ENCODE measurements around the gene EPB41L1. TPM values are rescaled to one million over a fixed set of nuclear protein-coding genes. Genes with fewer than 3 reads are reported as not detected.
"Not testable (repeated sequence)": the region's sequence is repeated elsewhere in the genome, so short reads cannot be mapped to it uniquely, and the experiment has no call there.

EPB41L1 gene
- total RNA-seq, 1 donor from 2014 or later, result 11.9 TPM

DNA sequence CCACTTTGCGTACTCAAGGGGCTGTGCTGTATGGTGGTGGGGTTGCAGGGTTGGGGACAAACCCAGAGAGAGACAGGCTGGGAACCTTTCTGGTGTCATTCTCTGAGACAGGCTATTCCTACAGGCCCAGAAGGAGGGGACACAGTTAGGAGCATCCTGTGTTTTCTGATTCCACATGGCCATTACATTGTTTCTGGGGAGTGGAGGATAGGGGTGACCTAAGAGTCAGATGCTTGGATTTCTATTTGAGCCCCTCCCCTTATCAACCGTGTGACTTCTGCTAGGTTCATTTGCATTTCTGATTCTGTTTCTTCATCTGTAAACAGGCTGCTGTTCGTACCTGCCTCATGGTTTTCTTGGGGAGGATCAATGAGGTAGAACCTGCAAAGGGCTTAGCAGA lies 29.4 kb upstream of the EPB41L1 start:
- DNase-seq (ENCODE audit: low read depth, low spot score), result no peak

DNA sequence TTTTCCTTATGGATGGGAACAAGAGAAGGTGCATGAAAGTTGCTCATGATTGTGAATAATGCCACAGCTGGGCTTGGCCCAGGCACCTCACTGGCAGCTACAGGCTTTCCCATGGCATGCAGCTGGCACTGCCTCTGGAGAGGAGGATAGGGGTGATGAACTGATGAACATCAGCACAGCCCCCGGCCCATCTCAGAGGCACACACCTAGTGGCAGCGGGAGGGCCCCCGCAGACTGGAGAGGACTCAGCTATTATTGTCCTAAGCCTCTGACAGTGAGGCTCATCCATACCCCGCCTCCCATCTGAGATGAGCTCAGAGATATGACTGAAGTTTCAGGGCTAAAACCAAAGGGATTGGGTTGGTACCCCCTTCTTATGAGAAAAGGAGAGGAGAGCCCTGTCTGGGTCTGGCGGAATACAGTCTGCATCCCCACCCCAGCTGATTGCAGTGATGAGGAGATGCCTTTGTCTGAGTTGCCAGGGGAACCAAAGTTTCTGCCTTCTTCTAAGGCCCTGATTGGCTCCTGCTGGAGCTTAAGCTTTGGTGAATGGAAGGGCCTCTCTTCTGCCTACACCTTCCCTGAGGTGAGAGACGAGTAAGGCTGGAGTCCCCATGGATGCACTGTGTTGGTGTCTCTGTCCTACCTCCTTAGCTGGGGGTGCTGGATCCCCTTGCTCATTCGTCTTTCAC lies 27.6 kb upstream of the EPB41L1 start:
- no peak for DNase-seq (ENCODE audit: low read depth, low spot score)

DNA sequence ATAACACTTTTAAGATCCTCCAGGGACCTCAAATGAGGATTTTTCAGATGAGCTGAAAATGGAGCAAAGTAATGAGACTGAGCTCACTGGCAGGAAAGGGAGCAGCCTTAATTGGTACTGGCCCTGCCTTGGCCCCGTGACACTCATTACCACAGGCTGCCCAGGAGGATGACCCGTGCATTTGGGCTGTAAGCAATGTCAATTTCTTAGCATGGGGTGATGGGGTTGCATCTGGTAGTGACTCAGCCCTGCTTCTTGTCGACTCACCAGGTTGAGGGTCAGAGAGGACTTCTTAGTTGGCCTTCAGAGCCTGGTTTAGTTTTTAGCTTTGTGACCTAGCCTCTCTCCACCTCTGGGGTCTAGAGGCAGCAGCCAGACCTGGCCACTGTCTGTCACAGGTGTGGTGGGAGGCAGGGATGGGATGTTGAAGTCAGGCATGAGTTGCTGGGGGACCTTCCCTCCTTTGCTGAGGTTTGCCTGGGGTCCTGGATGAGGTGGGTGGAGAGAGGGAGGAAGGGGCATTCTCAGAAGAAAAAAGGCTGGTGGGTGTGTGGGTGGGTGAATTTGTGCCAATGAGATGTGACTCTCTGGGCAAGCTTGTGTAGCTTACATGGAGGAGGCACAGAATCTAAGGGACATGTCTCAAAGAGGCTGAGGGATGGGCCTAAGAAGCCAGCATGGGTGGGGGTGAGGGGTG lies 25.9 kb upstream of the EPB41L1 start:
- DNase-seq (ENCODE audit: low read depth, low spot score), result no peak

DNA sequence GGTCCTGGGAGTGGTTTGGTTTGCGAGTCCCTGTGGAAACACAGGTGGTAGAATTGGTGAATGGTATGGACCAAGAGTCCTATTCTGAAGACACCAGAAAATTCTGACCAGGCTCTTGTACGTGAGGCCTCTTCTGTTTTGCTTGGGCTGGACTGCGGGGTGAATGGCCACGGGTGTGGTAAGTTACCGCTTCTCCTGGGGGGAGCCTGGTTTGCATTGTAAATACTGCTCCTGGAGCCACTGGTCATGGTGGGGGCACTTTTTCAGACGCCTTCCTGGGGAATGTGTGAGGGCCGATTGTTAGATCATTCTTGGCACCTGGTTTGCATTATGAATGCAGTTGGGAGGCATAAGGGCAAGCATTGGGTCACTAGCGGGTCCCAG lies 25.4 kb upstream of the EPB41L1 start:
- DNase-seq (ENCODE audit: low read depth, low spot score), result no peak

DNA sequence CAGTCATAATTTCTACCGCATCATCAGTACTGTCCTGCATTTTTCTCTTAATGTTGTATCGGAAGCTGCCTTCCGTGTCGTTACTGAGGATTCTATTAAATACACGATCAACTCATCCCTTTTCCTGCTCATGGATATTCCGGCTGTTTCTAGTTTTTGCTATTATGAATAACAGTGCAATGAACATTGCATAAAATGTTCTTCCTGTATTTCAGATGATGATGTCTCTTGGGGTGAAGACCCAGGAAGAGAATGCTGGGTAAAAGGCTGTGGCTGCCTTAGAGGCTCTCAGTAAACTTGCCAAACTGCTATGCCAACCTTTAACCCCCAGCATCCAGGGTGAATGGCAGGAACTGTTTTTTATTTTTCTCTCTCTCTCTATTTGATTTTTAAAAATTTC lies 24.1 kb upstream of the EPB41L1 start:
- no peak for DNase-seq (ENCODE audit: low read depth, low spot score)

DNA sequence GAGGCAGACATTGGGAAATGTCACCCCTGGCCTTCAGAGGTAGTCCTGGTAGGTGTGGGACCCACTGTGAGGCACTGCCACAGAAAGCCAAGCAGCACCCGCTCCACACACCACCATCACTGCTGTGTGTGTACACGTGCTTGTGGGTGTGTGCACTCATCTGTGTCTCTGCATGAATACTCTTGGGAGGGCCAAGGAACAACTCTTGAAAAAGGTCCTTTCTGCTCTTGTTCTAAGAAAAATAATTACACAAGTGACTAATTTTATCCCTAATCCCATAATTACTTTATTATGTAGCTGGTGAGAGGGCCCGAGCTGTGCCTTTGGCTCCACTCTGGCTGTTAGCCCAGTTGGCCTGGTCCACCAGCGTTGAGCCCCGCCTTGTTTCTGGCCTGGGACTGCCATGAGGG lies 21.7 kb upstream of the EPB41L1 start:
- no peak for DNase-seq (ENCODE audit: low read depth, low spot score)

DNA sequence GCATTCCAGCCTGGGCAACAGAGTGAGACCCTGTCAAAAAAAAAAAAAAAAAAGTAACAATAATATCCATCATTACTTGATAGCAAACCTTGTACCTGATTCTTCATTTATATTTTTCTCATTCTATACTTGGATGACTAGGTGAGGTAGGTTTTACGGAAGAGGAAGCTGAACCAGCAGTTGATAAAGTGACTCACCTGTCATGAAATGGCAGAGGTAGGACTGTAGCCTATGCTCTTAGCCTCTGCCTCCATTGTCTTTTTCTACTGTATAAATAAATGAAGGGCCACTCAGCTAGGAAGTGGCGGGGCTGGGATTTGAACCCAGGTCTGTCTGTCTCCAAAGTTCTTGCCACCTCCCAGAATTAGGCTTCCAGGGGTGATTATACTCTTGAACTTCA lies 20.7 kb upstream of the EPB41L1 start:
- DNase-seq (ENCODE audit: low read depth, low spot score), result no peak

DNA sequence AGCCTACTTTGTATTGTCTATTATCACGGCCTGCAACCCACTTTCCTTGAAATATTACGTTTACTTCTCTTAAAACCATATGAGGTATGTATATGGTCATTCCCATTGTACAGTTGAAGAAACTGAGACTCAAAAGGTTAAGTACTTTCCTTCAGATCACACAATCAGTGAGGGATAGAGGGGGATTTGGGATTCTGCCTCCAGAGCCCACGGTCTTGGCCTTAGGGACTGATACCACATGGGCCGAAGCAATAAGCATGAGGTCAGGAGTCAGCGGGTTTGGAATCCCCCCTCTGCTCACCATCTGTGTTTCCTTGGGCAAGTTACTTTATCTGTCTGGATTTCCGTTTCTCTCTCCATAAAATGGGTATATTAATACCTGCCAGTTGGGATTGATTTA lies 19.4 kb upstream of the EPB41L1 start:
- DNase-seq (ENCODE audit: low read depth, low spot score), result no peak

DNA sequence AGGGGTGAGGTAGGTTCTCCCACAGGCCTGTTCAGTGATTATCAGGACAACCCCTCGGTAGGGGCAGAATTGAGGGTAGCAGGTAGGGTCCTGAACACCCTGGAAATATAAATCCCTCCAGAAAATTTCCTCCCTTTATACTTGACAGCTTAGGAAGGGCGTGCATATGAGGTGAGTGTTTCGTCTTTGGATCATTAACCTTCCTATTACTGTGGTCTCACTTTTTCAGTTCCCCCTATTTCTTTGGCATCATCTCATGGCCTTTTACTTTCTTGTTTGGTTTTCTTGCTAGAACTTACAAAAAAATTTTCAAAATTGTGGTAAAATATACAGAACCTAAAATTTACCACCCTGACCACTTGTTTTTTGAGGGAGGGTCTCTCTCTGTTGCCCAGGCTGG lies 18.7 kb upstream of the EPB41L1 start:
- DNase-seq (ENCODE audit: low read depth, low spot score), result no peak

DNA sequence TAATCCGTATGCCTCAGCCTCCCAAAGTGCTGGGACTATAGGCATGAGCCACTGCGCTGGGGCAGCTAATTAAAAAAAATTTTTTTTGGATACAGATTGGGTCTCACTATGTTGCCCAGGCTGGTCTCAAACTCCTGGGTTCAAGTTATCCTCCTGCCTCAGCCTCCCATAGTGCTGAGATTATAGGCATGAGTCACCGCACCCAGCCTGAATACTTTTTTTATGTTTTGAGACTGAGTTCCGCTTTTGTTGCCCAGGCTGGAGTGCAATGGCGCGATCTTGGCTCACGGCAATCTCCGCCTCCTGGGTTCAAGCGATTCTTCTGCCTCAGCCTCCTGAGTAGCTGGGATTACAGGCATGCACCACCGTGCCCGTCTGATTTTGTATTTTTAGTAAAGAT lies 17.2 kb upstream of the EPB41L1 start:
- DNase-seq (ENCODE audit: low read depth, low spot score), result not testable (repeated sequence)

DNA sequence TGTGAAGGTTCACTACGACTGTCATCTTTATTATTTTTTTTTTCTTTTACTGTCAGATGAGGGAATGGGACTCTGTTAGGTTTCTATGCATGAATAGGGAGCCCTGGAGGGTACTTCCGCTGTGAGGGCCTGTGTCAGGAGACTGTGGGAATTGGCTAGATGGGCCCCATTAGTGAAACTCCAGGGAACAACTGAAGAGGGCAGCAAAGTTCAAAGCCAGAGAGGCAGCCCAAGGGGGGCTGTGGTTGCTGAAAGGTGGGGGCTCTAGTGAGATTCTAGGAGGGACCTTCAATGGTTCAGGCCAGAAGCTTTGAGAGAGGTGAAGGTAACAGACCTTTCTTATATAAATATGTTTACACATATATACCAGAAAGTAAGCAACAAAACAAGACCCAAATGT lies 13.2 kb upstream of the EPB41L1 start:
- no peak for DNase-seq (ENCODE audit: low read depth, low spot score)

DNA sequence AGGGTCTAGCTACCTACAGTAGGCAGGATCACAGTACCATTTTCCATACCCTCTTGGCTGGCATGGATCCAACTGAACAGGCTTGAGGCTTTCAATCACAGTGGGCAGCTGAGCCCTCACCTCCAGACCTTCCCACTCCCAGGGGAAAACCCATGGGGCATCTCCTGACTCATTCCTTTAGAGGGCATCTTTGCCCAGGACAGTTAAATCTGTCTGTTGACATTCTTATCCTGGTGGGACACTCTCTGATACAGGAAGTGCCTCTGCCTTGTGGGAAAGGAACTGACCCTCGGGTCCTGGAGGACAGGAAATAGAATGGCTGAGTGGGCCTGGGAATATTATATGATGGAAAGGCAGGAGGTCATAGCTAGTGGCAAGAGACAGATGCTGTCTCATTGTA lies 10.2 kb upstream of the EPB41L1 start:
- no peak for DNase-seq (ENCODE audit: low read depth, low spot score)

DNA sequence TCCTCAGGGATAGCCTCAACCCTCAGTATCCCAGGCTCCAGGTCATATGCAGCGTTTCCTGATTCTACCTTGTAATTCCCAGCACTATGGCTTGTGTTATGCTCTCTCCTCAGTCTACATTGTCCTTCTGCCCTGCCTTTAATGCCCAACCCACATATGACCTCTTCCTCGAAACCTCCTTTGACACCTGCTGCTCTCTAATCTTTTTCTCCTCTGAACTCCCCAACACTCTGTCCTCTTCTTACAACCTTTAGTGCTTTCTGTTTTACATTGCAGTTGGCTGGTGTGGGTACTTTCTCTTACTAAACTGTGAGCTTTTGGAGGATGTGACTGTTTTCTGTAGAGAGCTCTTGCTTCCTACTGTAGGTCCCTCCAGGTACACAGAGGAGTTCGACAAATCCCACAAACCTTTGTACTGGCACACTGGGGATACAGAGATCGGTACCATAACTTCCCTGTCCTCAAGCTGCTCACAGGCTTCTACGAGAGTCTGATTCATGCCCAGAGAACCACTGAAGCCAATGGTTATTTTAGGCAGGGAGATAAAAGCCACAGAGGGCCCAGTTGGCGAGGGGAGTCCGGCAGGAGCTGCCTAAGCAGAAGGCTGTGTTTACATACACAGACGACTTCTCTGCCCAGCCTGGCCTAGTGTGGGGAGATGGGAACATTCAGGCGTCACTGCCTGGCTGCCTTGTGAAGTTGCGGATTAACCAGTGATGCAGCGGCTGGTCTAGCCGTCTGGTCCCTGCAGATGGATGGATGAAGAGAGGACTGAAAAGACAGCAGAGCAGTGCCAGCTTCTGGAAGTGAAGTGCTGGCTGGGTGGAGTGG lies 8.4 kb upstream of the EPB41L1 start:
- no peak for DNase-seq (ENCODE audit: low read depth, low spot score)

DNA sequence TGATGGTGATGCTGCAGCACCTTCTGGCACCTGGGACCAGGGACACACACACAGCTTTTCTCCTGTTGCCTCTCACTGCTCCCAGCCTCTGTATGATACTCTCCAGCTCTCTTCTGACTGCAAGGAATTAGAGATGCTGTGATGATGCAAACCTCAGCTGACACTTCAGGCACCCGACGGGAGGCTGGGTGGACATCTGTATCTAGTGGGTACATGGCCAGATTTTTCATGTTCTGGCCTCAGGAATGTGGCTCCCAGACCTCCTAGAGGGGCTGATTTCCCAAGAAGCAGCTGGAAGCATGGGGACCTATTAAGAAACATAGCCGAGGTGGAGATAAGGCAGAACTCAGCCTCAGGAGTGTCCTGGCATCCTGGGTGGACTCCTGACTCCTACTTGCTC lies 6.8 kb upstream of the EPB41L1 start:
- DNase-seq (ENCODE audit: low read depth, low spot score), result no peak

DNA sequence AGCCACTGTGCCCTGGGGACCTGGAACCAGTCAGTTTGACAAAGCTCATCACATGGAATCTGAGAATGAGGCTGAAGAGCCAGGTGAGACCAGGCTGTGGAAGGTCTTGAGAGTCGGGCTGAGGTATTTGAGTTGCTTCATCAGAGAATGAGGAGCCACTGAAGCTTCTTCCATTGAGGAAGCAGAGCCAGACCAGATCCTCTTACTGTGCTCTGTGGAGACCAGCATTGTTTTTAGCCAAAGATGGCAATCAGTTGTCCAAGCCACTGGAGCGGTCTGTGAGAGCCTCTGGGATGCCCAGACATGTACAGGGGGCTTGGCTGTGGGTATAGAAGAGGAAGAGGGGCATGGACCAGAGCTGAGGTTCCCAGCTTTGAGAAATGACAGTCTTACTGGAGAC lies 6.1 kb upstream of the EPB41L1 start:
- no peak for DNase-seq (ENCODE audit: low read depth, low spot score)

DNA sequence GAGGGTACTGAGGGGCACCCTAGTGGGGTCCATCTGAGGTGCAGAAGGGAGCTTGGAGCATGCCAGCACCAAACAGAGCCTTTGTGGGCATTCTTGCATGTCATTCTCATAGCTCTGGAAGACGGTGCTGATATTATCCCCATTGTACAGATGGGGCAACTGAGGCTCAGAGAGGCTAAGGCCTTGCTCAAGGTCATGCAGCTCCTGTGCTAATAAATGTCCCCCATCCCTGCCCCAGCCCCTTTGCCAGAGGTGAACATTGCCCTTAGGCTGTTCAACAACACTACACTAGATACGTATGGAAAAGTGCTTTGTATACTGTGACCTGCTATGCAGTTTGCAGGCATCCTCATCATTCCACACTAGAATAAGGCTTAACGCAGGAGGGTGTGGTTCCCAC lies 5.5 kb upstream of the EPB41L1 start:
- no peak for DNase-seq (ENCODE audit: low read depth, low spot score)

DNA sequence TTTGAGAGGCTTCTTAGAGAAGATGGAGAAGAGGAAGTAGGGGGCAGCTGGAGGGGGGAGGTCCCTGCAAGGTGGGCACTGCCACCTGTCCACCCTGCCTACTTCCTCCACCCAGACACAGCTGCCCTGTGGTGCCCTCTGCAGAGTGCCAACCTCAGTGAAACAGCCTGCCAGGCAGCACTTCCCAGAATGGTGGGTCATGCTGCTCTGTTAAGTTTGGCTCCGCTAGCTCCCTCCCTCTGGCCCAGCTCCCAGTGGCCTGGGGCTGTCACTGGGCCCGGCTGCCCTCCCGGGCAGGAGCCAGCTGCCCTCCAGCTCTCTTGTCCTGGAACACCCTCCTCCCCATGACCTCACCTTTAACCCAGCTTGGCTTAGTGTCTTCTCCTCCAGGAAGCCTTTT lies 5.1 kb upstream of the EPB41L1 start:
- no peak for DNase-seq (ENCODE audit: low read depth, low spot score)

DNA sequence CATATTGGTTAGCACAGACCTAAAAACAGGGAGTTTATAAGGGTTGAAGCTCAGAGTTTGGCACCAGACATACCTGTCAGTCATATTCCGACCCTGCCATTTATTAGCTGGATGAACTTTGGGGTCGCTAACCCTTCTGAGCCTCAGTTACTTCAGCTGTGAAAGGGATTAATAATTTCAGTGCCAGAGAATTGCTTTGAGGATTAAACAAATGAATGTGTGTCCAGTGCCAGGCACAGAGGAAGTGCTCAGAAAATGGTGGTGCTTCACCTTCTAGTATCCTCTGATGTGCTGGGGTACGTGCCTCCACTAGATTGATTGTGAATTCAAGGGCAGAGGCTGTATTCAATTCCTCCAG lies 4.1 kb upstream of the EPB41L1 start:
- DNase-seq (ENCODE audit: low read depth, low spot score), result no peak

DNA sequence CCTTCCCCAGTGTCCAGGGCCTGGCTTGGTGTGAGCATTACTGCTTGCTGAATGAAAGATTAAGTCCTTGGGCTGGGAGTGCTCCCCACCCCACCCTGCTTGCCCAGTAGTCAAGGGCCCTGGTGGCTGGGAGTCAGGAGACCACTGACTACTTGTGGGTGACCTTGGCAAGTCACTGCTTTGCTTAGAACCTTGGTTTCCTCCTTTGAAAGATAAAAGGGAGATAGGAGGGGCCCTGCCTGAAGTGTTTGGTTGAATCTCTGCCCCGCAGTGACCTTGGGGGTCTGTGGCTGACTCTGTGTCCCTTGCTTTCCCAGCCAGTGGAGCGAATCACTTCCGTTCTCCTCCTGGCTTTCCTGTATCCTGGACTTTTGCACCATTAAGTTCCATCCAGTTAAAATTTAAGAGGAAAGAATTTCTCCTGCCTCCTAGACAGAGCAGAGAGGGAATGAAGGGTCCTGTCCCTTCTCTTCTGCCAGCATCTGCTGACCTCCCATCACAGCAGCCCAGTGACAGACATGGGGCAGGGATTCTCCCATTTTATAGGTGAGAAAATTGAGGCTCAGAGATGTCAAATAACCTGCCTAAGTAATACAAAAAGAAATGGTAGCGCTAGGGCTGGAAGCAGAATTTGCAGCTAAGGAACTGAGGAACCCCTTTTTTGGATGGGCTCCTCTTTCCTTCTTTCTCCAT lies 3.5 kb upstream of the EPB41L1 start:
- DNase-seq (ENCODE audit: low read depth, low spot score), result no peak

DNA sequence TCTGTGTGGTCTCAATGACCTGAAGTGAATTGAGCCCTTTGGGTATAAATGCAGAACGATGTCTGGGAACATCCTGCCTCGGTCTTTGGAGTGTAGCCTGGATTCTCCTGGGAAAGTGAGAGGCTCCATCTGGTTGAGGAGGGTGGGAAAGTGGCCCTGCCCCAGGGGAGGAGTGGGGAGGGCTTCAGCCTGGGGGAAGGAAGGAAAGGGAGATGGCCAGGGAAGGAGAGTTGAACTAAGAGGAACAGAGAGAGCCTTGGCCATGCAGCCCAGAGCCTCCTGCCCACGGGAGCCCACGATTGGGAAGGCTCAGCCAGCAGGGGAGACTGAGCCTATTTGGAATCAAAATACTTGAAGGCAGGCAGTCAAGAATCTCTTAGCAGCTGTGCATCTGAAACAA lies 2.3 kb upstream of the EPB41L1 start:
- DNase-seq (ENCODE audit: low read depth, low spot score), result no peak

DNA sequence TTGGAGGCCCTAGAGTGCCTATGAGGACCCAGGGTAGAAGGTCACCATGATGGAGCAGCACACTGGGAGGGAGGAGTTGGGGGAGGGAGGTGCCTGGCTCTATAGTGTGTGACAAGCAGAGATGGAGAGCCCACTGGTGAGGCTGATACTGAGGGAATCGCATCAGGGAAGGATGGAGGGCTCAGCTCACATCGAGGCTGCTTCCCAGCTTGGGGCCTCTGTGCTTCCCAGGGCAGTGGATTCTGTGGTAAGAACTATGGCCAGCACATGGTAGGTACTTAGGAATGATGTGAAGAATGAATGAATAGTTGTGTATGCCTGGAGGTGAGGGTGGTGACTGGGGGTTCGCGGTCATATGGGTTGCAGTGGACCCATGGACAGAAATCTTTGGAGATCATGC lies 1.3 kb upstream of the EPB41L1 start:
- no peak for DNase-seq (ENCODE audit: low read depth, low spot score)

Data from pulmonary artery endothelial cell (primary cell).